RKO (cell line): ENCODE results near the gene NPAS3.

ENCODE experiments used
- DNase-seq: peaks from one replicate; pipeline ENCODE4 v3.0.0-alpha.2; 2016; ENCODE audit warnings: low spot score

NPAS3 gene

GRCh38 chr14:33257796-33258195 lies 319.1 kb downstream of the NPAS3 start:
- DNase-seq: no peak

- no peak for DNase-seq
These were observed 321.1 kb downstream of the NPAS3 start for GRCh38 chr14:33259764-33260163.

GRCh38 chr14:33271216-33271615 lies 332.5 kb downstream of the NPAS3 start:
- DNase-seq: no peak

- no peak for DNase-seq
These were observed 333.2 kb downstream of the NPAS3 start for GRCh38 chr14:33271891-33272290.

- no peak for DNase-seq
These were observed 335.3 kb downstream of the NPAS3 start for GRCh38 chr14:33273978-33274377.

GRCh38 chr14:33275879-33276278 lies 337.2 kb downstream of the NPAS3 start:
- DNase-seq: no peak

GRCh38 chr14:33279865-33280264 lies 341.2 kb downstream of the NPAS3 start:
- no peak for DNase-seq

GRCh38 chr14:33280646-33281045 lies 342.0 kb downstream of the NPAS3 start:
- peak; percentile 8 for DNase-seq

GRCh38 chr14:33282331-33283230 lies 343.9 kb downstream of the NPAS3 start:
- no peak for DNase-seq

GRCh38 chr14:33285902-33286700 lies 347.4 kb downstream of the NPAS3 start:
- DNase-seq: no peak

GRCh38 chr14:33287189-33287588 lies 348.5 kb downstream of the NPAS3 start:
- no peak for DNase-seq

- DNase-seq: no peak
These were observed 352.0 kb downstream of the NPAS3 start for GRCh38 chr14:33290641-33291040.

- no peak for DNase-seq
These were observed 352.9 kb downstream of the NPAS3 start for GRCh38 chr14:33291529-33292104.

- no peak for DNase-seq
These were observed 355.7 kb downstream of the NPAS3 start for GRCh38 chr14:33294419-33294818.

GRCh38 chr14:33297565-33297964 lies 358.9 kb downstream of the NPAS3 start:
- no peak for DNase-seq

- no peak for DNase-seq
These were observed 369.1 kb downstream of the NPAS3 start for GRCh38 chr14:33307691-33308251.

GRCh38 chr14:33309106-33309505 lies 370.4 kb downstream of the NPAS3 start:
- no peak for DNase-seq

- DNase-seq: no peak
These were observed 376.5 kb downstream of the NPAS3 start for GRCh38 chr14:33315217-33315616.

- no peak for DNase-seq
These were observed 377.0 kb downstream of the NPAS3 start for GRCh38 chr14:33315721-33316120.

- no peak for DNase-seq
These were observed 379.0 kb downstream of the NPAS3 start for GRCh38 chr14:33317675-33318074.

GRCh38 chr14:33323979-33324378 lies 385.3 kb downstream of the NPAS3 start:
- no peak for DNase-seq

- no peak for DNase-seq
These were observed 392.7 kb downstream of the NPAS3 start for GRCh38 chr14:33331176-33331949.
